Adipose tissue (tissue), 3 donors: ENCODE data around the gene CFAP141. TPM values are rescaled to one million over a fixed set of nuclear protein-coding genes. Genes with fewer than 3 reads are reported as not detected.
A peak's percentile ranks its signal among the peaks of the same experiment; 100 is the strongest.
"Not testable (repeated sequence)": the region's sequence is repeated elsewhere in the genome, so short reads cannot be mapped to it uniquely, and the experiment has no call there.

Experiments used
- H3K27ac ChIP-seq: one replicate; pipeline ENCODE4 v1.5.1; 2013; ENCODE audit warnings: low read depth, low read length
- WGBS, 3 donors: extraction: QIAGEN DNeasy Blood & Tissue Kit; methylation state at CpG; one replicate each; pipeline ENCODE4 v1.1.7; 2013; 5-methylcytosine and 5-hydroxymethylcytosine counted together
- polyA plus RNA-seq, 3 donors: library from polyadenylated mRNA; stranded (reverse); fragments of 200-250 nt; gene quantifications; one replicate each; pipeline ENCODE4 v1.2.3, GENCODE V29; 2013
- donor health status: healthy with polysubstance abuse.
- donor health status: Bipolar disorder and iron deficiency.
- donor health status: healthy.

The CFAP141 gene
- not detected for polyA plus RNA-seq

DNA sequence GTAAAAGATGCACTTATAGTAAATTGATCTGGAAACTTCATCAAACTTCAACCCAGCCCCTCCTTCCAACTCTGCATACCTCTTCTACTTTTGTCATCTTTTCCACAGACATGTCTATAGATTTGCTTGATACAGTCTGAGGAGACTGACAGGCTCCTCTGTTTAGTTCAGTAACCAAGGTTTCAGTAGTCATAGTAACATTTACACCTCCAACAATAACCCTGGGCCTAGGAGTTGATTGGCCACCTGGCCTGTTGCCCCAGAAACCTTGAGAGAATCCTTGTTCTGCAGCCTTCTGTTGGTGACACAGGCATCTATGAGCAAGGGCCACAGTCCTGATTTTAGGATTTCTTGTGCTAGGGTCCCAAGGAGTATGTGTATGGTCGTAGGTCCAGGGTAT lies at the start of gene CFAP141:
TSS of gene CFAP141 (minus strand) at position 138 of the 400 bp plus-strand sequence. CDS start at position 112, 26 bp downstream.
- 67 to 91% (median 75%) methylated on average over 1 of the region's 1 CpG for WGBS, 3 donors
- H3K27ac ChIP-seq = no peak within 1 kb of the TSS

DNA sequence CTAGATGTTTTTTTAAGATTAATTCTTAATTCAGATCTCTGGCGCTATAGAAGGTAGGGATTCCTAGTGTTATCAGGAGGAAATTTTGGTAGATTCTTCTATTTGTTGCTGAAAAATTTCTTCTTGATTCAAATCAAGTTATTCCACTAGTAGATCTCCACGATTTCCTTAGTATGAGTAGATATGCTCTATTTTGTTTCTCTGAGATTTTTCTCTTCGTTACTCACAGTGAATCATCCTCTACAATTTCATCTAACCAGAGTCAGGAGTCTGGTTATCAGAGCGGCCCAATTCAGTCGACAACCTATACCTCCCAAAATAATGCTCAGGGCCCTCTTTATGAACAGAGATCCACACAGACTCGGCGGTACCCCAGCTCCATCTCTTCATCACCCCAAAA lies 47.5 kb upstream of the CFAP141 start:
- 94 to 95% (median 94%) methylated on average over 7 of the region's 7 CpGs for WGBS, 3 donors

DNA sequence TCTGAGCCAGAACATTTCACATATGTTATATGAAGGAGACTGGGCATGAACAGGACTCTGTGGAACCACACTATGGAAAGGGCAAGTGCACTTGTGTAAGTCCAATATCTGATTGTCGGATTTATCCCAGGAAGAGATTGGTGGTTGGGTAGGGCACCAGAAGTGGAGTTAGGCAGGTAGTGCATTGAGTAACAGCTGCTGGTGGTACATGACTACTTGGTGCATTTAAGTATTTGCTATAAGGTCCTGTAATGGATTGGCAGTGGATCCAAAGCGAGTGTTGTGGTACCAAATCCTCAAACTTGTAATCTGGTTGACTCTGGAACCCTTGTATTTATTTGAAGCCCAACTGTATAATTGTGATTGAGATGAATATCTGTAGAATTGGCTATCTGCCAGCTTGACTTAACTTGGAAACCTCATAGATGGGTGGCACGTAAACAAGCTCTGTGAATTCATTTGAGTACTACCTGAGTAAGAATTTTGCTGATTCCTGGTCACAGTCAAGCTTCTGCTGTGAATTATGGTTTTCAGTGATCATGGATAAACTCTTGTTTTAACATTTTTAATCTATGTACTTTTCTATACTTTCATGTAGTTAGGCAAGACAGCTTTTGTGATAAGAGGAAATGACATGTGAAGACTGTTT lies 35.7 kb upstream of the CFAP141 start:
- 82 to 95% (median 95%) methylated on average over 3 of the region's 3 CpGs for WGBS, 3 donors

More for the DNA sequence above, 47.5 kb upstream of the CFAP141 start:
- H3K27ac ChIP-seq = no peak overlapping the region

DNA sequence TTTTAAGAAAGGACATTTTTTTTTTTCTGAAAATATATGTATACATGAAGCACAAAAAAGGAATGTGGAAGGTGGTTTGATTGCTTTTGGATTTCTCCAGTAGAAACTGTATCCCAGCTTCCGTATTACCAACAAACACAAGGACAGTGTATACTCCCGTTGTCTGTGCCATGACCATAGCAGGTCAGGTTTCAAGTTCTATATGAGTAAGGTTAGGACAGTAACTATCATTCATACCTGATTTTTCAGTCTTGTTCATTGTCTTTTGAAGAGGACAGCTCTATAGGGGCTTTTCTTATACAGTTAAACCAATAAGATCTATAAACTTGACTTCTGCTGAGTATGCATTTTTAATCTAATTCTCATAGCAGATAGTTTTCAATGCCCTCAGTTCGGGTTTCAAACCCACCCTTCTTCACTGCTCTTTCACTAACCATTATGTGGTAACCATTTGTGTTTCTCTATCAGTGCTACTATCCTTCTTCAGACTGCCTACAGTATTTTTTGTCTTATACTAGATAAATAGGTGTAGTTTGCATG lies 34.2 kb upstream of the CFAP141 start:
- 87 to 92% (median 91%) methylated on average over 3 of the region's 3 CpGs for WGBS, 3 donors
- no peak overlapping the region for H3K27ac ChIP-seq

More for the DNA sequence above, 35.7 kb upstream of the CFAP141 start:
- no peak overlapping the region for H3K27ac ChIP-seq

DNA sequence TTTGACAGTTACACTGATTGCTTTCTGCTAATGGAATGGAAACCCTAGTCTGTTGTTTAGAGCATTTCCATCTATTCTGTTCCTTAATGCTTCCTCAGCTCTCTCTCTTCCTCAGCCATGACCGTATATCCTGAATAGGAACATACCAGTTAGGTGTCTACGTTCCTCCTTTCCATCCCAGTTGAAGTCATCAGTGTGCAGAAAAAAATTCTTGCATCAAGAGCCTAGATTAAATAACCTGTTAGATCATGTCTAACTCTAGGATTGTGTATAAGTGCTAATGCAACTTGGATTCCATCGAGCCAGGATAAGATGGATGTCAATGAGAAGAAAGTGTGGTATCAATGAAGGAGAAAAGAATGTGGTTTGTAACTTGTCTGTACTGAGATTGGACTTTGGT lies 33.4 kb upstream of the CFAP141 start:
- WGBS, 3 donors = 81 to 92% (median 84%) methylated on average over 3 of the region's 3 CpGs
- no peak overlapping the region for H3K27ac ChIP-seq

DNA sequence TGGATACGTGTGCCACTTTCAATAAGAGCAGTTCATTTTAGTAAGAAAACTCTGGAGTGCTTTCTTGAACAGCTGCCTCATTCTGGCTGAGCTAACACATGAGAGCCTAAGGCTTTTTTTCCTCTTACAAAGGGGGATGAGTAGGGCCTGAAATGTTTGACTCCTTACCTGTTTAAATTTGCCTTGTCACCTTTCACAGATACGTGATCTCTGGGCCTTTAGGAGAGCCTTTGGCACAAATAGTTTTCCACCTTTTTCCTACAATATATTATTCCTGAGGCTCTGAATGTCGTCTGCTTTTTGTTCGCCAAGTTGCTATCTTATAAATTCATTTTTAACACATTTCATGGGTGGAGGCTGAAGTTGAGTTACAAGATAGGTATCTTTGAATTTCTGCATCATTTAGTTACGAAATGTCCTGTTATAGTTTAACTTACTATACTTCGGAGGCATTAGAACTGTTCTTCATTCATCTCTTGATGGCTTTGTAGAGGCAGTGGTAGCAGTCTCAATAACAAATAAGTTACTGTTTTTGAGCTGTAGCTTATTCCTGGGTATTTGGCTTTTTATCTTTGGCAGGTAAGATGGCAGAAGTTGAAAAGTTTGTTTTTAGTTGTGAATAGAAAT lies 31.9 kb upstream of the CFAP141 start:
- WGBS, 3 donors = 86 to 90% (median 90%) methylated on average over 6 of the region's 6 CpGs
- H3K27ac ChIP-seq = no peak overlapping the region

DNA sequence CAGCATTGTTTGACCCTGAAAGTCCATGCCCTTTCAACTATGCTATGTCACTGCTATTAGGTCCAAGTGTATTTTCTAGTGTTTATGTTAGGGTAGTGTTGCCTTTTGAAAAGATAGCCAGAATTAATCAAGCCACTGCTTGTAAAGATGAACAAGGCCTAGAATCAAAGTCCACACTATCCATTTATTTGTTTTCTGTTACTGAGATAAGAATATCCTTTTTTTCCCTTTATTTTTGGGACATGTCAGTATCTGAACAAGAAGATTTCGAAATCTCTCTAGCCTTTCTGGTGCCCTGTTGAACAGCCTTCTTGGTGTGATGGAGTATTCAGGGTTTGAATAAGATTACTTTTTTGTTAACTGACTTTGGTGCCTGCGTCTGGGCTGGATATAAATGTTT lies 31.3 kb upstream of the CFAP141 start:
- no peak overlapping the region for H3K27ac ChIP-seq
- 92 to 97% (median 92%) methylated on average over 2 of the region's 2 CpGs for WGBS, 3 donors

DNA sequence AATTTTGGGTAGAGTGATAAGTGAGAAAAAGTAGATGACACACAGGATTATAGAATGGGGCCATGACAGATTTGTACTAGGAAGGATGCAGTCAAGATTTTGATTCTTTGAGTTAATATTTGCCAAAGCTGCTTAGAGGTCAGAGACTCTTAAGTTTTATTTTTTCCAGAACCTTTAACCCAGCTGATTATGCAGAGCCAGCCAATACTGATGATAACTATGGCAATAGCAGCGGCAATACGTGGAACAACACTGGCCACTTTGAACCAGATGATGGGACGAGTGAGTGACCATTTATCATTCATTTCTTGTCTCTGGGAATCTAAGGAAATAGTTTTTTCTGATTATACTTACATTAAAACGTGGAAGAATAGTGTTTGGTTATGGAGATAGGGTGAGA lies 30.7 kb upstream of the CFAP141 start:
- WGBS, 3 donors = 73 to 83% (median 81%) methylated on average over 4 of the region's 4 CpGs
- no peak overlapping the region for H3K27ac ChIP-seq

DNA sequence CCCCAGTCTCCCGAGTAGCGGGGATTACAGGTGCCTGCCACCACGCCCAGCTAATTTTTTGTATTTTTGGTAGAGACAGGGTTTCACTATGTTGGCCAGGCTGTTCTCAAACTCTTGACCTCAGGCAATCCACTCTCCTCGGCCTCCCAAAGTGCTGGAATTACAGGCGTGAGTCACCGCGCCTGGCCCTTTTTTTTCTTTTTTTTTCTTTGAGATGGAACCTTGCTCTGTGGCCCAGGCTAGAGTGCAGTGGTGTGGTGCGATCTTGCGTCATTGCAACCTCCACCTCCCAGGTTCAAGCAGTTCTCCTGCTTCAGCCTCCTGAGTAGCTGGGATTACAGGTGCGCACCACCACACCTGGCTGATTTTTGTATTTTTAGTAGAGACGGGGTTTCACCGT lies 27.0 kb upstream of the CFAP141 start:
- 95 to 97% (median 97%) methylated on average over 12 of the region's 12 CpGs for WGBS, 3 donors
- H3K27ac ChIP-seq = not testable (repeated sequence)

DNA sequence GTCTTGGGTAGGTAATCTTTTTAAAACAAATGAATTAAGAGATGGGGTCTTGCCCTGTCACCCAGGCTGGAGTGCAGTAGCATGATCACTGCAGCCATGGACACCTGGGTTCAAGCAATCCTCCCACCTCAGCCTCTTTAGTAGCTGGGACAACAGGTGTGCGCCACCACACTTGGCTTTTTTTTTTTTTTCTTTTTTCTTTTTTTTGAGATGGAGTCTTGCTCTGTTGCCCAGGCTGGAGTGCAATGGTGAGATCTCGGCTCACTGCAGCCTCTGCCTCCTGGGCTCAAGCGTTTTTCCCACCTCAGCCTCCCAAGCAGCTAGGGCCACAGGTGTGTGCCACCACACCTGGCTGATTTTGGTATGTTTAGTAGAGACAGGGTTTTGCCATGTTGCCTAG lies 25.0 kb upstream of the CFAP141 start:
- WGBS, 3 donors = 97 to 98% (median 98%) methylated on average over 3 of the region's 3 CpGs
- H3K27ac ChIP-seq = not testable (repeated sequence)

DNA sequence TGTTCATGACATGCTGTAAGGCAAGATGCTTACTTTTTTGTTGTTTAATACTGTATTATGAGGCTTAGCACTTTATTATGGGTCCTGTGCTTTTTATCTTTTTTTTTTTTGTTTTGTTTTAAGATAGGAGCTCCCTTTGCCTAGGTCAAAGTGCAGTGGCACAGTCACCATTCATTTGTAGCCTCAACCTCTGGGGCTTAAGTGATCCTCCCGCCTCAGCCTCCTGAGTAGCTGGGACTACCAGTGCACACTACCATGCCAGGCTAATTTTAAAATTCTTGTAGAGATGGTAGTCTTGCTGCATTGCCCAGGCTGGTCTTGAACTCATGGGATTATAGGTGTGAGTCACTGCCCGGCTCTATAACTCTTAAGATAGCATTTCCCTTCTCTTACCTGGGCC lies 19.2 kb upstream of the CFAP141 start:
- no peak overlapping the region for H3K27ac ChIP-seq
- WGBS, 3 donors = 92 to 100% (median 95%) methylated on average over 2 of the region's 2 CpGs

DNA sequence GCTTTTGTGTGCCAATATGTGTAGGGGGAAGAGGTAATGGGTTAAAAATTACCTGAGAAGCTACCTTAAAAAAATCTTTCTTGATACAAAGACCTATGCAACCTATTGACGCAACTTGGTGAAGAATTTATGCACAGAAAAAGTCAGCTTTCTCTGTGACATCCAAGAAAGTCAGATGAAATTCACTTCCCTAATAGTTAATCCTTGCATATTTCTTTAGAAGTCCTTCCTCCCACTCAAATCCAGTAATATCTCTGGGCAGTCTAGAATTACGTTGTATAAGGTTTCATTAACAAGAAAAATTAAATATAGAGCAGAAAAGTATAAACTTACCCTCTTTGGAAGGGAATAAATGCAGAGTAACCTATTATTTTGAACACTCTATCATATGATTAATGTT lies 17.5 kb upstream of the CFAP141 start:
- H3K27ac ChIP-seq = no peak overlapping the region
- 38 to 61% (median 59%) methylated on average over 2 of the region's 2 CpGs for WGBS, 3 donors

DNA sequence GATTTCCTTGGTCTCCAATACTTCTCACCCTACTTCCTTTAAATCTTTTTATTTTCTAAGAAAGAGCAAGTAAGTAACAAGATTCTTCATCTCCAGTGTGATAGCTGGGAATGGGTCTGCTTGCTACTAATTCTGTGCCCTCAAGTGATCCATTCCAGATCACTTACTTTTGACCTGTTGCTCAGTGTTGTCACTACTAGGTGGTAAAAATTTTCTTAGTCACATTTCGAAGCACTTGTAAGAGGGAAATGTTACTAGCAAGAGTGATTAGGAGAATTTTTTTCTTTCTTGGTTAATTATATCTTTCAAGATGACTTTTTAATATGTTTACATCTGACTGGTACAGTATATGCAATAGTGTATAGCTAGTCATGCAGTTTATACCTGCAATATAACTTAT lies 16.8 kb upstream of the CFAP141 start:
- 75 to 91% (median 84%) methylated on average over 1 of the region's 1 CpG for WGBS, 3 donors
- no peak overlapping the region for H3K27ac ChIP-seq

DNA sequence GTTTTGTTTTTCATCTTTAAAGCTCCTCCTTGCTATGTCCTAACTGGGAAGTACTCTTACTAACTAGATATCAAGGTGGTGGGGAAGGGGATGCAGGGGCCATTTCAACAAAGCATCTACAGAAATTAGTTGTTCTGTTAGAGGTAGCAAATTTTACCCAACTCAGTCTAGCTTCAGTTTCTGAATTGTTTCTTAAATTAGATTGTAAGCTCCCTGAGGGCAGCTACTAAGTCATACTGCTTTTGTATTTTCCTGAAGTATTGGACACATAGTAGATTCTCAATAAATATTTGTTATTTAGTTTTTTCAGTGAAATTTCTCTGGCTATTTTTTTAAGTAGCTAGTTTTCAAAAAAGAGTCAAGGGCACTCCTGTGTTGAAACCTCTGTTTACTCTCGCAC lies 16.4 kb upstream of the CFAP141 start:
- WGBS, 3 donors = 50 to 75% (median 73%) methylated on average over 1 of the region's 1 CpG
- H3K27ac ChIP-seq = no peak overlapping the region

DNA sequence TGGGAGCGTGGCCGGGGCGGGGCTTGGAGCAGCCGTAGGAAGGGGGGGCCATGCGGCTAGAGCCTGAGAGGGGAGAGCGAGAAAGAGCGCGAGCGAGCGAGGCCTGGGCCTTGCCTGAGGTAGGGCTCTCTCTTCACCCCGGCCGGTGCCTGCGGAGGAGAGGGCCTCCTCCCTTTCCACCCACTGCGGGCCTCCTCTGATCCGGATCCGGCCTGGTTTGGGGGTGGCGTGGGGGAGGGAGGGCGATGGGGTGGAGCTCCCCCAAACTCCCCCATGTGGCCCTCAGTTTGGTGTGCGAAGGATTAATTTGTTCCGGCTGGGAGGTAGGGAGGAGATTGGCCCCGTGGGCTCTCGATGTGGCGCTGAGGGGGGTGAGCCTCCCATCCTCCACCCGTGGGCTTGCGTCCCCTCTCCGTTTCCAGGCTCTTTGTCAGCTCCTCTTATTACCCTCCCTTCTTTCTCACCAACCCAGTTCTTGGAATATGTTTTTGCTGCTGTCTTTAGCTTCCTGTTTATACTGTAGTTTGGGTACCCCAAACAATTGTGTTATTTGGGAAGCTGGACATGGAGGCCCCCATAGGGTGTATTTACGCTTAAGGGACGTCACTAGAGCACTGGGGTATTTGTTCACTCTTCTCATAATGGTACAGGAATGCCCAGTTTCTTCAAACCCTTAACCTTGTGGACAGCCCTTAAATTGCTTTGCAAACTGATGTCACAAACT lies 15.3 kb upstream of the CFAP141 start:
- peak overlapping the region; percentile 83 for H3K27ac ChIP-seq
- 0 to 1% (median 1%) methylated on average over 14 to 28 of the region's 28 CpGs for WGBS, 3 donors

DNA sequence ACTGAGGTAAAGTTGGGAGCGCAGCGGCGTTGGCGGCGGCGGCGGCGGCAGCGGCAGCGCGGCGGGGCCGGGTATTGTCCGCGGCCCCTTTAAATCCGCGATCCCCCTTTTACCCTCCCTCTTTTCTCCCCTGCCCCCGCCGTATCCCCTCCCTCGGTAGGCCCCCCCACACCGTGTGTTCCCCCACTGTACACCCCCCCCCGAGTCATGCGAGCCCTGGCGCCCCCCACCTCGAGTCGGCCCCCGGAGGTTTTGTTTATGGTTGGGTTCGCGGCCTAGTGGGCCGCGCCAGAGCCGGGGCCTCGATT lies 14.8 kb upstream of the CFAP141 start:
- peak overlapping the region; percentile 83 for H3K27ac ChIP-seq
- WGBS, 3 donors = 0% methylated on average over 19 to 32 of the region's 33 CpGs

DNA sequence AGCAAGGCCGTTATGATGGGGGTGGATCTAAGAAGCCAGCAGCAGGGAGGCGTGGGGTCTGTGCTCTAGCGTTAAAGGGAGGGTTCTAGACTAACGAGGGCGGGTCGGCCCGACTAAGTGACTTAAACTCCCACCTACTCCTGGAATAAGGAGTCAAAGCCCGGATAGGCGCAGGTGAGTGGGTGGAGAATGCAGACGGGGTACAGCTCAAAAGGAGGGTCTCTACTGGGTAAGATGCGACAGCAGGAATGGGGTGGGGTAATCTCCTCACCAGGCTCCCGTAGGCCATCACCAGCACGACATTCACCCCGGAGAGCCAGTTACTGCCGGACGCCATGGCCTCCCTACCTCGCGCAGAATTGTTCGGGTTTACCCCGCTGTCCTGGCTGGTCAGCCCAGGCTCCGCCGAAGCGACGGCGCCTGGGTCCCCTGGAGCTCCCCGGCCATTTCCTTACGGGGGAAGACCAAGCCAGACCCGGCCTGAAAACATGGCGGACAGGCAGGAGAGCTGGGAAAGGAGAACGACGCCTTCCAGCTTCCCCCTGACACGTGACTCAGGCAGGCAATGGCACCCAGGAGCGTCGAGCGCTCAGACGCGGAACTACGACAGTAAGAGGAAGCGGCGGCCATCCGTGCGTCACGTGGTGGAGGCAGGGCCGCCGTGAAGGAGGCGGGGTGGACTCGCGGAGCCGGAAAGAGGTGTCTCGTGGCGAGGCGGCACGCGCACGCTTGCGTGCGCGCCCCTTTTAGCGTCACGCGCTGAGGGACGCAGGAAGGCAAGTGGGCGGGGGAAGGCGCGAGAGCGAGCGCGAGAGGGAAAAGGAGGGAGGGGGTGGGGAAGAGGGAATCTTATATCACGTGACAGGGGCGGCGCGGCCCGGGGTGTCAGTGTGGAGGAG lies 14.2 kb upstream of the CFAP141 start, which contains the start of gene UBAP2L:
TSS of gene UBAP2L (plus strand) at position 885 of the 899 bp plus-strand sequence. CDS start 4,169 bp downstream, outside the sequence.
- WGBS, 3 donors = 0 to 1% (median 0%) methylated on average over 66 to 73 of the region's 73 CpGs
- peak within 1 kb of the TSS; percentile 88 for H3K27ac ChIP-seq

DNA sequence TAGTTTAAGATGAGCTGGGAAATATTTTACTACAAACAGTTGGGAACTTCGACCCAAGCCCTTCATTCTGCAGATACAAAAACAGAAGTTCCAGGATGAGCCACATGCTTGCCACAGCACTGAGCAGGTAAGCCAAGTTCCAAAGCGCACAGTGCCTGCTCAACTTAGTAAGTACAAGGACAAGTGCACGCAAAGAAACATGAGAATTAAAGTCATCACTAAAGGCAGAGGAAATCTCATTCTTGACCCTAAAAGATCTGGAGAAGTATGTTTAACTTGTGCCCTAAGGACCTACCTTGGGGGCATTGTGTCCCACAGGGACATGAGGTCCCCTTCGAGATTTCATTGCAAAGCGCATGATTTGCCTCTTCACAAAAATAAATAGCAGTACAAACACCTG lies 13.4 kb upstream of the CFAP141 start:
- WGBS, 3 donors = 6 to 16% (median 16%) methylated on average over 5 of the region's 5 CpGs
- no peak overlapping the region for H3K27ac ChIP-seq
